Caco-2 (cell line): ENCODE measurements around the gene PIP5KL1. TPM values are rescaled to one million over a fixed set of nuclear protein-coding genes. Genes with fewer than 3 reads are reported as not detected.

Experiments used
- BruUV-seq: library from RNA; stranded (reverse); fragments of 400-500 nt; replicated peaks from 2 replicates; lab custom pipeline; 2021; lab: Mats Ljungman, UMichigan
- CTCF ChIA-PET: fragments of 300-600 bp; sonication (Branson Sonifier 250); formaldehyde crosslinking; loops from one replicate; lab custom pipeline; 2022; ENCODE audit warnings: antibody characterized with exemption; lab: Charles Lee
- POLR2A ChIA-PET: fragments of 300-600 bp; sonication (Branson Sonifier 250); formaldehyde crosslinking; loops from one replicate; lab custom pipeline; 2022; ENCODE audit warnings: antibody characterized with exemption; lab: Charles Lee
- DNase-seq, 2 experiments: peaks; one replicate each; pipeline versions ENCODE4 v3.0.0 to v3.0.0-alpha.2; 2020 to 2022
- H3K27me3 ChIP-seq: replicated peaks from 2 replicates; pipeline ENCODE4 v1.6.0; 2011; ENCODE audit warnings: low read length; ENCODE audit not compliant: control insufficient read depth, insufficient read depth
- H3K36me3 ChIP-seq: 2 replicates; pipeline ENCODE4 v1.5.1; 2011; ENCODE audit warnings: low read length; ENCODE audit not compliant: control insufficient read depth, insufficient read depth
- H3K4me1 ChIP-seq: fragments of 250-450 bp; sonication (Bioruptor Pico); 2 replicates; pipeline ENCODE4 v1.5.1; 2020; ENCODE audit warnings: mild to moderate bottlenecking
- H3K4me3 ChIP-seq: 2 replicates; pipeline ENCODE4 v1.5.1; 2011; ENCODE audit warnings: low read depth, mild to moderate bottlenecking, control low read depth, low read length
- H3K9me3 ChIP-seq: fragments of 250-450 bp; sonication (Bioruptor Pico); 2 replicates; pipeline ENCODE4 v1.5.1; 2020; ENCODE audit warnings: mild to moderate bottlenecking, moderate library complexity
- H3K27ac Mint-ChIP-seq: one replicate; pipeline ENCODE4 v1.8.0; 2022; ENCODE audit warnings: mixed read lengths; ENCODE audit not compliant: unreplicated experiment
- H3K27me3 Mint-ChIP-seq: one replicate; pipeline ENCODE4 v1.8.0; 2022; ENCODE audit warnings: mixed read lengths; ENCODE audit not compliant: insufficient read depth, unreplicated experiment
- H3K36me3 Mint-ChIP-seq: one replicate; pipeline ENCODE4 v1.8.0; 2022; ENCODE audit warnings: mild to moderate bottlenecking, mixed read lengths; ENCODE audit not compliant: insufficient read depth, unreplicated experiment
- H3K4me1 Mint-ChIP-seq: one replicate; pipeline ENCODE4 v1.8.0; 2022; ENCODE audit warnings: low read depth, mixed read lengths; ENCODE audit not compliant: unreplicated experiment
- H3K4me3 Mint-ChIP-seq: one replicate; pipeline ENCODE4 v1.8.0; 2022; ENCODE audit warnings: mild to moderate bottlenecking, moderate library complexity, mixed read lengths; ENCODE audit not compliant: unreplicated experiment
- H3K9me3 Mint-ChIP-seq: one replicate; pipeline ENCODE4 v1.8.0; 2022; ENCODE audit warnings: mixed read lengths; ENCODE audit not compliant: unreplicated experiment
- intact Hi-C: fragments of 100-400 bp; cut with micrococcal nuclease; formaldehyde crosslinking; loops from one replicate; pipeline ENCODE4 v1.10.0; 2022; ENCODE audit not compliant: unreplicated experiment
- total RNA-seq: library from RNA; stranded (reverse); gene quantifications from 2 replicates; pipeline ENCODE4 v1.2.3, GENCODE V29; 2022
- TF ChIP-seq, protein P1 (sequence below), 2 experiments: fragments of 200-600 bp in 1 of 2; IDR thresholded peaks; 1 replicate in 1 of 2; 2 replicates in 1 of 2; pipeline versions ENCODE4 v1.5.1 to v1.8.0; 2011 to 2022; ENCODE audit warnings: antibody characterized with exemption in 1 of 2, control low read depth in 1 of 2, inconsistent platforms in 1 of 2, low read depth in 1 of 2, low read length in 1 of 2, mild to moderate bottlenecking in 1 of 2, moderate library complexity in 1 of 2; ENCODE audit not compliant: insufficient read depth in 1 of 2, severe bottlenecking in 1 of 2, unreplicated experiment in 1 of 2

PIP5KL1 gene
- total RNA-seq, 1 experiment from 2014 or later, result 2.3 TPM

GRCh38 chr9:127912296-127912695 is 18.3 kb downstream of the PIP5KL1 start:
- no peaks in the 10 kb centered on the region for H3K9me3 Mint-ChIP-seq
- TF ChIP-seq, protein P1, sequence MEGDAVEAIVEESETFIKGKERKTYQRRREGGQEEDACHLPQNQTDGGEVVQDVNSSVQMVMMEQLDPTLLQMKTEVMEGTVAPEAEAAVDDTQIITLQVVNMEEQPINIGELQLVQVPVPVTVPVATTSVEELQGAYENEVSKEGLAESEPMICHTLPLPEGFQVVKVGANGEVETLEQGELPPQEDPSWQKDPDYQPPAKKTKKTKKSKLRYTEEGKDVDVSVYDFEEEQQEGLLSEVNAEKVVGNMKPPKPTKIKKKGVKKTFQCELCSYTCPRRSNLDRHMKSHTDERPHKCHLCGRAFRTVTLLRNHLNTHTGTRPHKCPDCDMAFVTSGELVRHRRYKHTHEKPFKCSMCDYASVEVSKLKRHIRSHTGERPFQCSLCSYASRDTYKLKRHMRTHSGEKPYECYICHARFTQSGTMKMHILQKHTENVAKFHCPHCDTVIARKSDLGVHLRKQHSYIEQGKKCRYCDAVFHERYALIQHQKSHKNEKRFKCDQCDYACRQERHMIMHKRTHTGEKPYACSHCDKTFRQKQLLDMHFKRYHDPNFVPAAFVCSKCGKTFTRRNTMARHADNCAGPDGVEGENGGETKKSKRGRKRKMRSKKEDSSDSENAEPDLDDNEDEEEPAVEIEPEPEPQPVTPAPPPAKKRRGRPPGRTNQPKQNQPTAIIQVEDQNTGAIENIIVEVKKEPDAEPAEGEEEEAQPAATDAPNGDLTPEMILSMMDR (IDR thresholded peaks at IDR 0.05; ENCODE audit: insufficient read depth in 1 of 2, low read depth in 1 of 2, low read length in 1 of 2, severe bottlenecking in 1 of 2, unreplicated experiment in 1 of 2), result no peak
- H3K27ac Mint-ChIP-seq, result no peak overlapping the region
- no peaks in the 10 kb centered on the region for H3K9me3 ChIP-seq
- ChIA-PET POLR2A (interaction anchor here (0.5 kb wide), 1 partner anchor 117 kb away, joined by 6 read pairs; no protein-coding TSS in a partner anchor), CTCF (interaction anchor here (0.6 to 1.1 kb wide), 3 partner anchors 9 to 320 kb away, joined by 3 to 7 read pairs (median 6); partner anchors contain the start of gene TOR2A)
- no peaks in the 10 kb centered on the region for H3K36me3 Mint-ChIP-seq
- no peaks in the 10 kb centered on the region for H3K4me1 Mint-ChIP-seq
- BruUV-seq, result no TSS peak
- no peaks in the 10 kb centered on the region; the same call in 1 of the 2 replicates for H3K36me3 ChIP-seq
- no peak for DNase-seq
- intact Hi-C loops, result loop anchor here (10.0 kb wide), 1 partner anchor 687 kb away; no protein-coding TSS in a partner anchor
- no peak overlapping the region for H3K4me3 ChIP-seq
- peaks cover 39% of the 10 kb centered on the region for H3K4me1 ChIP-seq
- H3K27me3 ChIP-seq, result no peaks in the 10 kb centered on the region
- H3K4me3 Mint-ChIP-seq, result no peak overlapping the region
- H3K27me3 Mint-ChIP-seq, result no peaks in the 10 kb centered on the region

DNA sequence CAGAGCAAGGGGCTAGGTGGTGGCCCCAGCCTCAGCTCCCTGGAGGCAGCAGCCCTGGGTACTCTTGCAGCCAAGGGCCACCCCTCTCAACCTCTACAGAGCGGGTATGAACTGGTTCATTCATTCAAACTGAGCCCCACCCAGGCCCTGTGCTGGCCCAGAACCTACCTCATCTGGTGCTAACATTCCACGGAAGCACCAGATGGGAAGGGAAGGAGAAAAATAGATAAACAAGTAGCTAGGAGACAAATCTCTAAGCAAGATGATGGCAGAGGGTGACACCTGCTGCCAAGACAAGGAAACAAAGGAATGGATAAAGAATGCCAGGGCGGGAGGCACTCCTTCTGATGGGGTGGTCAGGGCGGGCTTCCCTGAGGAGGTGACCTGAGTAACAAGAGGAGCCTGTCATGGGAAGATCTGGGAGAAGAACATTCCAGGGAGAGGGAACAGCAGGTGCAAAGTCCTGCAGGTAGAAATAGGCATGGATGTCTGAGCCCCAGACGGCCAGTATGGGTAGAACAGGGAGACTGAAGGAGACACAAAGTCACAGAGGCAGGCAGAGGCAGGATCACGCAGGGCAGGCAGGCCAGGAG is 19.9 kb downstream of the PIP5KL1 start:
- Mint-ChIP-seq H3K36me3 (no peaks in the 10 kb centered on the region), H3K9me3 (no peaks in the 10 kb centered on the region), H3K4me1 (no peaks in the 10 kb centered on the region), H3K27me3 (no peaks in the 10 kb centered on the region), H3K4me3 (no peak overlapping the region), H3K27ac (peak overlapping the region; percentile 0)
- H3K4me3 ChIP-seq, result no peak overlapping the region
- POLR2A ChIA-PET, result no interaction called here
- peaks cover 30% of the 10 kb centered on the region for H3K4me1 ChIP-seq
- H3K36me3 ChIP-seq, result no peaks in the 10 kb centered on the region; the same call in 1 of the 2 replicates
- TF ChIP-seq, protein P1 (IDR thresholded peaks at IDR 0.05; ENCODE audit: insufficient read depth in 1 of 2, low read depth in 1 of 2, low read length in 1 of 2, severe bottlenecking in 1 of 2, unreplicated experiment in 1 of 2), result peak in 1 of 2 experiments; percentile 6
- no TSS peak for BruUV-seq
- no peak for DNase-seq
- no peaks in the 10 kb centered on the region for H3K27me3 ChIP-seq
- no peaks in the 10 kb centered on the region for H3K9me3 ChIP-seq
- CTCF ChIA-PET, result interaction anchor here (0.6 to 1.2 kb wide), 4 partner anchors 12 to 196 kb away, joined by 3 to 7 read pairs (median 4); partner anchors contain the start of gene TOR2A
- intact Hi-C loops, result loop anchor here (10.0 kb wide), 1 partner anchor 686 kb away; no protein-coding TSS in a partner anchor

- peaks cover 23% of the 10 kb centered on the region for H3K4me1 ChIP-seq
- no peaks in the 10 kb centered on the region for H3K36me3 Mint-ChIP-seq
- POLR2A ChIA-PET, result no interaction called here
- no peaks in the 10 kb centered on the region for H3K9me3 Mint-ChIP-seq
- no peak overlapping the region for H3K4me3 Mint-ChIP-seq
- no peak overlapping the region for H3K27ac Mint-ChIP-seq
- TF ChIP-seq, protein P1 (IDR thresholded peaks at IDR 0.05; ENCODE audit: insufficient read depth in 1 of 2, low read depth in 1 of 2, low read length in 1 of 2, severe bottlenecking in 1 of 2, unreplicated experiment in 1 of 2), result no peak
- H3K27me3 ChIP-seq, result no peaks in the 10 kb centered on the region
- no peaks in the 10 kb centered on the region; the same call in 1 of the 2 replicates for H3K36me3 ChIP-seq
- intact Hi-C loops, result loop anchor here (10.0 kb wide), 1 partner anchor 685 kb away; no protein-coding TSS in a partner anchor
- DNase-seq, result no peak
- no peaks in the 10 kb centered on the region for H3K27me3 Mint-ChIP-seq
- BruUV-seq, result no TSS peak
- H3K4me3 ChIP-seq, result no peak overlapping the region
- H3K9me3 ChIP-seq, result no peaks in the 10 kb centered on the region
- H3K4me1 Mint-ChIP-seq, result no peaks in the 10 kb centered on the region
- CTCF ChIA-PET, result interaction anchor here (1.2 kb wide), 1 partner anchor 40 kb away, joined by 5 read pairs; no protein-coding TSS in a partner anchor
Measured at GRCh38 chr9:127909839-127910273, 20.7 kb downstream of the PIP5KL1 start.
